ENCODE data around the gene ZFR. TPM values are rescaled to one million over a fixed set of nuclear protein-coding genes. Genes with fewer than 3 reads are reported as not detected.

The ZFR gene
- total and polyA plus RNA-seq, 7 donors = 25.8 to 99.9 (median 71.8) TPM

DNA sequence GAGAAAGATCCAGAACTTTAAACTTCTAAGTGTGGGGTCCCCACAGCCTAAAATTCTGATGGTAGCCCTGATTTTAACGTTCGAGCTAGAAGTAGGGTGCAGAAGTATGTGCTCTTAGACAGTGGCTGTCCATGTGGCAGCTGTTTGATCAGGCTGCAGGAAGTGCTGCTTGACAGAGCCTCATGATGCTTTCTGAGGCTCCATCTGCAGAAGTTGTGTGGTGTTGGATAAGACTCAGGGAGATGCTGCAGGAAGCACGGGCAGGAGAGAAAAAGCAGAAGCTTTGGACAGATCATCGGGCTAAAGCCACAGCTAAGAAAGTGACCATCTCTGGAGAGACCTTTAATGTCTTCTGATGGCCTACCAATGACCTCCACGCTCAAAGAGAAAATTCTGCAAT, 139.9 kb downstream of the ZFR start:
- Histone ChIP-seq H3K4me3 (no peak overlapping the region), H3K9me3 (no peaks in the 10 kb centered on the region), H3K27me3 (no peaks in the 10 kb centered on the region), H3K27ac (no peak overlapping the region), H3K4me1 (peaks cover 0 to 44% (median 39%) of the 10 kb centered on the region in 4 donors), H3K36me3 (no peaks in the 10 kb centered on the region)
- intact Hi-C loops (cut with DNase I) = no loop called here
- no peak for TF ChIP-seq EP300 (IDR thresholded peaks at IDR 0.05)
- TF ChIP-seq, protein P1, sequence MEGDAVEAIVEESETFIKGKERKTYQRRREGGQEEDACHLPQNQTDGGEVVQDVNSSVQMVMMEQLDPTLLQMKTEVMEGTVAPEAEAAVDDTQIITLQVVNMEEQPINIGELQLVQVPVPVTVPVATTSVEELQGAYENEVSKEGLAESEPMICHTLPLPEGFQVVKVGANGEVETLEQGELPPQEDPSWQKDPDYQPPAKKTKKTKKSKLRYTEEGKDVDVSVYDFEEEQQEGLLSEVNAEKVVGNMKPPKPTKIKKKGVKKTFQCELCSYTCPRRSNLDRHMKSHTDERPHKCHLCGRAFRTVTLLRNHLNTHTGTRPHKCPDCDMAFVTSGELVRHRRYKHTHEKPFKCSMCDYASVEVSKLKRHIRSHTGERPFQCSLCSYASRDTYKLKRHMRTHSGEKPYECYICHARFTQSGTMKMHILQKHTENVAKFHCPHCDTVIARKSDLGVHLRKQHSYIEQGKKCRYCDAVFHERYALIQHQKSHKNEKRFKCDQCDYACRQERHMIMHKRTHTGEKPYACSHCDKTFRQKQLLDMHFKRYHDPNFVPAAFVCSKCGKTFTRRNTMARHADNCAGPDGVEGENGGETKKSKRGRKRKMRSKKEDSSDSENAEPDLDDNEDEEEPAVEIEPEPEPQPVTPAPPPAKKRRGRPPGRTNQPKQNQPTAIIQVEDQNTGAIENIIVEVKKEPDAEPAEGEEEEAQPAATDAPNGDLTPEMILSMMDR (IDR thresholded peaks at IDR 0.05) = no peak
- no peak for TF ChIP-seq POLR2AphosphoS5 (IDR thresholded peaks at IDR 0.05)
- TF ChIP-seq POLR2A (IDR thresholded peaks at IDR 0.05) = no peak
- 52 to 87% methylated on average over 5 of the region's 5 CpGs for WGBS, 2 donors
- no peak for DNase-seq

Small RNA genes lying within 50 kb of the gene (small RNA-seq; reads per million reads assigned to genes)
- gene MIR579 (0 reads per million in 3 donors), gene RNU6-378P (0 reads per million in 3 donors)

Other genes starting within 250 kb of the ZFR start
- gene MTMR12, start 131.8 kb downstream of the ZFR start, total RNA-seq = 10 to 100 TPM; 26.7 to 49.9 (median 36.0) TPM
- 10 to 100 TPM in 1 of 3 donors, 1 to 10 TPM in 2; 6.5 to 11.5 (median 8.4) TPM for gene MTMR12, start 131.8 kb downstream of the ZFR start, polyA plus RNA-seq
- gene SUB1, start 140.8 kb upstream of the ZFR start, total RNA-seq = 100 to 1,000 TPM in 3 of 4 donors, 10 to 100 TPM in 1; 84.0 to 165 (median 113) TPM
- gene SUB1, start 140.8 kb upstream of the ZFR start, polyA plus RNA-seq = 100 to 1,000 TPM; 188 to 277 (median 204) TPM